Measurements from ENCODE around the gene PLG.
A peak's percentile ranks its signal among the peaks of the same experiment; 100 is the strongest.
"Not testable (repeated sequence)": the region's sequence is repeated elsewhere in the genome, so short reads cannot be mapped to it uniquely, and the experiment has no call there.

Gene PLG

GRCh38 chr6:160733050-160733646, 31.1 kb downstream of the PLG start:
- TF ChIP-seq, protein P1, sequence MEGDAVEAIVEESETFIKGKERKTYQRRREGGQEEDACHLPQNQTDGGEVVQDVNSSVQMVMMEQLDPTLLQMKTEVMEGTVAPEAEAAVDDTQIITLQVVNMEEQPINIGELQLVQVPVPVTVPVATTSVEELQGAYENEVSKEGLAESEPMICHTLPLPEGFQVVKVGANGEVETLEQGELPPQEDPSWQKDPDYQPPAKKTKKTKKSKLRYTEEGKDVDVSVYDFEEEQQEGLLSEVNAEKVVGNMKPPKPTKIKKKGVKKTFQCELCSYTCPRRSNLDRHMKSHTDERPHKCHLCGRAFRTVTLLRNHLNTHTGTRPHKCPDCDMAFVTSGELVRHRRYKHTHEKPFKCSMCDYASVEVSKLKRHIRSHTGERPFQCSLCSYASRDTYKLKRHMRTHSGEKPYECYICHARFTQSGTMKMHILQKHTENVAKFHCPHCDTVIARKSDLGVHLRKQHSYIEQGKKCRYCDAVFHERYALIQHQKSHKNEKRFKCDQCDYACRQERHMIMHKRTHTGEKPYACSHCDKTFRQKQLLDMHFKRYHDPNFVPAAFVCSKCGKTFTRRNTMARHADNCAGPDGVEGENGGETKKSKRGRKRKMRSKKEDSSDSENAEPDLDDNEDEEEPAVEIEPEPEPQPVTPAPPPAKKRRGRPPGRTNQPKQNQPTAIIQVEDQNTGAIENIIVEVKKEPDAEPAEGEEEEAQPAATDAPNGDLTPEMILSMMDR (IDR thresholded peaks at IDR 0.05; ENCODE audit: low read length, missing control alignments), result peak; percentile 69
- no peak overlapping the region for H3K4me3 ChIP-seq (replicated peaks; ENCODE audit: low read depth, low read length)
- DNase-seq (ENCODE audit: low read depth), result peak; percentile 51

DNA sequence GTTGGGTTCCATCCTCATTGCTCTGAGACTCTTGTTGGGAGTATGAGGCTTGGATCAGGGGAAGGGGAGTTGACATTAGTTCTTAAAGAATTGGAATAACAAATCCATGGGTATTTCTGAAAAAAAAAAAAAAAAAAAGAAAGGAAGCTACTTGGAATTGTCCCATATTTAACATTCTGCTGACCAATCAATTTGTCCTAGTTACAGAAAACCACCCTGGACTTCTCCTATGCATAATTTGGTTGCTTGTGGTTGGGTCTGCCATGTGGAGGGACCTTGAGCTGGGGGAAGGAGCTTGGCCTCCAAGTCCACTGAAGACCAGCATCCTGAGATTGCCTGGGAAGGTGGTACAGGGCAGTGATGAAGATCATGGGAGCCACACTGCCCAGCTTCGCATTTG, 32.6 kb downstream of the PLG start:
- no peak overlapping the region for H3K4me3 ChIP-seq (replicated peaks; ENCODE audit: low read depth, low read length)
- TF ChIP-seq, protein P1 (IDR thresholded peaks at IDR 0.05; ENCODE audit: low read length, missing control alignments), result no peak
- DNase-seq (ENCODE audit: low read depth), result no peak

- DNase-seq (ENCODE audit: low read depth), result no peak
- TF ChIP-seq, protein P1 (IDR thresholded peaks at IDR 0.05; ENCODE audit: low read length, missing control alignments), result no peak
Observed at GRCh38 chr6:160735523-160735922, 33.5 kb downstream of the PLG start.

DNA sequence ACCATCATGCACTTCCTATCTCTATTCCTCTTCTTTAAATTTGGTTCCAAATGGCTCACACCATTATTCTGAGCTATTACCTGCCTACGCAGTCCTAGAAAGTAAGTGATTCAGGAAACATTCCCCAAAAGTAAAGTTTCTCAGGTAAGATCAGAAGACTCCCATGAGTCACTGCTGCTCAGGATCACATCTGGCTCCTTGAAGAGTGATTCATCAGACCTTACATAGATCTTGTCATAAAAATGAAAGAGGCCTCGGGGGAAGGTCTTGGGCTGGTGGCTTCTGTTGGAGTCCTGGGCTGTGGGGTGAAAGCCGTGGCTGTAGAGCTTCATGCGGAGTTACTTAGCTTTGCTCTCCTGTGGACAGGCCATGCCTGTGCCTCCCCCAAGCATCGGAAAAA, 35.9 kb downstream of the PLG start:
- H3K4me3 ChIP-seq (replicated peaks; ENCODE audit: low read depth, low read length), result no peak overlapping the region
- DNase-seq (ENCODE audit: low read depth), result no peak
- TF ChIP-seq, protein P1 (IDR thresholded peaks at IDR 0.05; ENCODE audit: low read length, missing control alignments), result no peak

More at GRCh38 chr6:160735523-160735922, 33.5 kb downstream of the PLG start:
- H3K4me3 ChIP-seq (replicated peaks; ENCODE audit: low read depth, low read length), result no peak overlapping the region

GRCh38 chr6:160739955-160740354, 37.9 kb downstream of the PLG start:
- H3K4me3 ChIP-seq (replicated peaks; ENCODE audit: low read depth, low read length), result no peak overlapping the region
- DNase-seq (ENCODE audit: low read depth), result no peak
- TF ChIP-seq, protein P1 (IDR thresholded peaks at IDR 0.05; ENCODE audit: low read length, missing control alignments), result no peak

DNA sequence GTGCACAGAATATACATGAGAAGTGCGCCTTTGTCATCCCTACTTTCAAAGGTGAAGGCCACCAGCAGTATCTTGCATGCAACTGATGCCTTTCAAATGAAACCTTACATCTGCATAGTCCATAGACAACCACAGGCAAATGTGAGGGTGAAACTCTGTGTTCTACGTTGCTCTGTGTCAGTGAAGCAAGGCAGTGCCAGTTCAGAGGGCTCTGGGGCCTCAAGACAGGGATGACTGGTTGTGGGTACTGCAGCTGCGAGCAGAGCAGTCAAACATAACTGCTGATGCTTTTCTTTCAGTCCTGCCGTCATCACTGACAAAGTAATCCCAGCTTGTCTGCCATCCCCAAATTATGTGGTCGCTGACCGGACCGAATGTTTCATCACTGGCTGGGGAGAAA, 39.0 kb downstream of the PLG start:
- not testable (repeated sequence) for DNase-seq (ENCODE audit: low read depth); H3K4me3 ChIP-seq (replicated peaks; ENCODE audit: low read depth, low read length)

GRCh38 chr6:160742090-160742489, 40.0 kb downstream of the PLG start:
- no peak overlapping the region for H3K4me3 ChIP-seq (replicated peaks; ENCODE audit: low read depth, low read length)
- DNase-seq (ENCODE audit: low read depth), result no peak
- TF ChIP-seq, protein P1 (IDR thresholded peaks at IDR 0.05; ENCODE audit: low read length, missing control alignments), result no peak

Measured in fibroblast of pulmonary artery (primary cell).